H1 (cell line): ENCODE measurements around the gene RBM42. TPM values are rescaled to one million over a fixed set of nuclear protein-coding genes. Genes with fewer than 3 reads are reported as not detected.
"Not testable (repeated sequence)": the region's sequence is repeated elsewhere in the genome, so short reads cannot be mapped to it uniquely, and the experiment has no call there.

Experiments used
- CTCF ChIA-PET: fragments of 300-600 bp; sonication (Branson Sonifier 250); formaldehyde crosslinking; loops from one replicate; lab custom pipeline; 2021; ENCODE audit not compliant: partially characterized antibody; lab: Charles Lee
- POLR2A ChIA-PET: fragments of 300-600 bp; sonication (Branson Sonifier 250); formaldehyde crosslinking; loops from one replicate; lab custom pipeline; 2021; ENCODE audit warnings: inconsistent platforms; ENCODE audit not compliant: partially characterized antibody; lab: Charles Lee
- DNase-seq, 2 experiments: peaks; one replicate each; pipeline versions ENCODE4 v3.0.0 to v3.0.0-alpha.2; 2010 to 2022; ENCODE audit warnings: low spot score in 2 of 2, low read depth in 1 of 2, mixed read lengths in 1 of 2
- FAIRE-seq: peaks from 2 replicates; lab custom pipeline; 2011; peaks lifted over from hg19 to GRCh38; lab: Jason Lieb, UNC
- H2AFZ ChIP-seq: 2 replicates; pipeline ENCODE4 v1.8.1; 2012; ENCODE audit warnings: low read length, inconsistent platforms
- H2AK5ac ChIP-seq: 2 replicates; pipeline ENCODE4 v1.6.1; 2013; ENCODE audit warnings: low read depth, low read length
- H2BK120ac ChIP-seq: replicated peaks from 2 replicates; pipeline ENCODE3; 2013; ENCODE audit warnings: low read depth, low read length, inconsistent platforms
- H2BK12ac ChIP-seq: 2 replicates; pipeline ENCODE4 v1.6.1; 2013; ENCODE audit warnings: low read depth, low read length
- H2BK15ac ChIP-seq: 2 replicates; pipeline ENCODE4 v1.6.1; 2013; ENCODE audit warnings: low read length
- H2BK20ac ChIP-seq: 2 replicates; pipeline ENCODE4 v1.6.1; 2013; ENCODE audit warnings: low read length
- H2BK5ac ChIP-seq: 2 replicates; pipeline ENCODE4 v1.6.1; 2013; ENCODE audit warnings: low read depth, low read length
- H3K14ac ChIP-seq: 2 replicates; pipeline ENCODE4 v1.6.1; 2013; ENCODE audit warnings: inconsistent platforms; ENCODE audit not compliant: insufficient read length
- H3K18ac ChIP-seq: 2 replicates; pipeline ENCODE4 v1.6.1; 2013; ENCODE audit warnings: low read length; ENCODE audit errors: extremely low read depth
- H3K23ac ChIP-seq: 2 replicates; pipeline ENCODE4 v1.6.1; 2013; ENCODE audit warnings: inconsistent platforms; ENCODE audit not compliant: insufficient read length
- H3K23me2 ChIP-seq: 2 replicates; pipeline ENCODE4 v1.6.1; 2013; ENCODE audit warnings: low read depth, low read length
- H3K27ac ChIP-seq: 2 replicates; pipeline ENCODE4 v1.6.1; 2011; ENCODE audit warnings: low read depth, low read length, inconsistent platforms
- H3K27me3 ChIP-seq, 4 experiments: replicated peaks in 1 of 4; 1 replicate in 1 of 4; 2 replicates in 3 of 4; pipeline versions ENCODE4 v1.6.1 to v1.8.1; 2011 to 2013; ENCODE audit warnings: low read length in 3 of 4, mild to moderate bottlenecking in 3 of 4, inconsistent platforms in 2 of 4, mixed read lengths in 2 of 4, moderate library complexity in 1 of 4; ENCODE audit not compliant: control insufficient read depth in 3 of 4, insufficient read depth in 3 of 4; ENCODE audit errors: extremely low read depth in 1 of 4
- H3K36me3 ChIP-seq, 4 experiments: 2 replicates each; pipeline versions ENCODE4 v1.6.1 to v1.8.1; 2011 to 2013; ENCODE audit warnings: mild to moderate bottlenecking in 4 of 4, low read length in 3 of 4, moderate library complexity in 2 of 4, control low read depth in 1 of 4, inconsistent platforms in 1 of 4; ENCODE audit not compliant: insufficient read depth in 4 of 4, control insufficient read depth in 2 of 4
- H3K4ac ChIP-seq: replicated peaks from 2 replicates; pipeline ENCODE3; 2013; ENCODE audit warnings: low read length, low read depth, mixed read lengths, inconsistent platforms; ENCODE audit not compliant: insufficient read length
- H3K4me1 ChIP-seq, 4 experiments: replicated peaks in 1 of 4; 1 replicate in 1 of 4; 2 replicates in 3 of 4; pipeline versions ENCODE4 v1.6.1 to v1.8.1; 2011 to 2013; ENCODE audit warnings: low read length in 3 of 4, inconsistent platforms in 2 of 4, mixed read lengths in 1 of 4; ENCODE audit not compliant: insufficient read depth in 4 of 4, control insufficient read depth in 3 of 4
- H3K4me2 ChIP-seq, 2 experiments: 2 replicates each; pipeline versions ENCODE4 v1.6.1 to v1.8.1; 2011 to 2013; ENCODE audit warnings: low read depth in 2 of 2, low read length in 2 of 2, control low read depth in 1 of 2, inconsistent platforms in 1 of 2, mild to moderate bottlenecking in 1 of 2; ENCODE audit not compliant: insufficient read depth in 1 of 2
- H3K4me3 ChIP-seq, 4 experiments: fragments of 200-600, 300-600 bp in 1 of 4; sonication (generic), shearing (Covaris generic), sonication (Bioruptor Twin) in 1 of 4; 2 replicates each; pipeline versions ENCODE4 v1.5.1 to v1.8.1; 2011 to 2016; ENCODE audit warnings: low read length in 4 of 4, low read depth in 3 of 4, control low read depth in 2 of 4, inconsistent platforms in 2 of 4, mild to moderate bottlenecking in 2 of 4, mixed read lengths in 1 of 4, moderate library complexity in 1 of 4; ENCODE audit not compliant: insufficient read depth in 2 of 4; ENCODE audit errors: extremely low read depth in 1 of 4
- H3K56ac ChIP-seq: replicated peaks from 2 replicates; pipeline ENCODE3; 2013; ENCODE audit warnings: low read depth, mild to moderate bottlenecking, mixed read lengths, low read length, inconsistent platforms; ENCODE audit not compliant: insufficient read length
- H3K79me1 ChIP-seq: 2 replicates; pipeline ENCODE4 v1.6.1; 2013; ENCODE audit warnings: low read depth, low read length, control low read depth
- H3K79me2 ChIP-seq, 2 experiments: 2 replicates each; pipeline versions ENCODE4 v1.6.1 to v1.8.1; 2012 to 2013; ENCODE audit warnings: low read length in 2 of 2, mild to moderate bottlenecking in 2 of 2, inconsistent platforms in 1 of 2; ENCODE audit not compliant: insufficient read depth in 2 of 2, control insufficient read depth in 1 of 2
- H3K9ac ChIP-seq, 4 experiments: replicated peaks in 1 of 4; 1 replicate in 1 of 4; 2 replicates in 3 of 4; pipeline versions ENCODE4 v1.6.1 to v1.8.1; 2011 to 2013; ENCODE audit warnings: low read depth in 3 of 4, low read length in 3 of 4, control low read depth in 2 of 4, mild to moderate bottlenecking in 2 of 4, moderate library complexity in 2 of 4, inconsistent platforms in 1 of 4; ENCODE audit errors: extremely low read depth in 1 of 4
- H3K9me3 ChIP-seq, 2 experiments: 2 replicates each; pipeline versions ENCODE4 v1.6.1 to v1.8.1; 2012 to 2013; ENCODE audit warnings: mild to moderate bottlenecking in 2 of 2, moderate library complexity in 2 of 2, control low read depth in 1 of 2, inconsistent platforms in 1 of 2, low read depth in 1 of 2, low read length in 1 of 2, mixed read lengths in 1 of 2; ENCODE audit not compliant: insufficient read depth in 2 of 2
- H4K20me1 ChIP-seq, 2 experiments: replicated peaks in 1 of 2; 2 replicates each; pipeline versions ENCODE3 to v1.8.1; 2011 to 2013; ENCODE audit warnings: inconsistent platforms in 2 of 2, low read length in 2 of 2, mild to moderate bottlenecking in 1 of 2; ENCODE audit not compliant: insufficient read depth in 2 of 2, control insufficient read depth in 1 of 2
- H4K5ac ChIP-seq: 2 replicates; pipeline ENCODE4 v1.6.1; 2013; ENCODE audit warnings: low read length, low read depth, mixed read lengths, inconsistent platforms; ENCODE audit not compliant: insufficient read length
- H4K8ac ChIP-seq: 2 replicates; pipeline ENCODE4 v1.8.0; 2013; ENCODE audit warnings: mild to moderate bottlenecking, moderate library complexity, low read length, inconsistent platforms; ENCODE audit not compliant: insufficient read depth; ENCODE audit errors: extremely low read depth
- H4K91ac ChIP-seq: replicated peaks from 2 replicates; pipeline ENCODE3; 2013; ENCODE audit warnings: low read length, mixed read lengths, inconsistent platforms; ENCODE audit not compliant: insufficient read length
- WGBS, 2 experiments: shearing (Covaris generic) in 1 of 2; methylation state at CpG; one replicate each; pipeline versions ENCODE4 v1.1.6 to v1.1.7; 2013 to 2015; ENCODE audit warnings: low lambda C conversion rate in 2 of 2, mixed read lengths in 2 of 2, inconsistent platforms in 1 of 2, low coverage in 1 of 2, missing lambda C conversion rate in 1 of 2; ENCODE audit not compliant: insufficient replicate concordance in 2 of 2, insufficient coverage in 1 of 2, insufficient read length in 1 of 2; ENCODE audit errors: extremely low coverage in 1 of 2, missing lambda C conversion rate in 1 of 2; 5-methylcytosine and 5-hydroxymethylcytosine counted together
- polyA plus RNA-seq, 7 experiments: library from polyadenylated mRNA; depleted of rRNA in 3 of 7; stranded (reverse) in 5 of 7; unstranded in 2 of 7; fragments of >200 nt in 5 of 7; fragments of 200-250 nt in 2 of 7; gene quantifications; 1 replicate in 5 of 7; 2 replicates in 1 of 7; 4 replicates in 1 of 7; pipeline versions ENCODE4 v1.2.1 to v1.2.3, GENCODE V29; 2011 to 2013; ENCODE audit warnings: missing spikeins in 2 of 7, mixed read lengths in 2 of 7
- total RNA-seq: library from RNA; stranded (reverse); fragmentation: NEBNext Ultra II Directional; extraction: Animal tissue kit (Norgen Biotek cat#: 25700); gene quantifications from 2 replicates; pipeline ENCODE4 v1.2.1, GENCODE V29; 2021

Gene RBM42
- total and polyA plus RNA-seq, 2 of the 8 experiments (the other 6 are each of a cell fraction or from before 2014, with no cell fraction given) = 59.8 to 80.8 TPM

- WGBS, 2 experiments = 70% methylated on average over 3 of the region's 3 CpGs; no CpG with 5 or more reads in 1 of the 2 experiments
- not testable (repeated sequence) for H4K5ac ChIP-seq, H3K4me3 ChIP-seq, H2BK5ac ChIP-seq, H3K79me1 ChIP-seq, H2AFZ ChIP-seq, H3K79me2 ChIP-seq, H3K23ac ChIP-seq, H2BK120ac ChIP-seq, H2BK12ac ChIP-seq, H3K14ac ChIP-seq, H3K56ac ChIP-seq, H3K23me2 ChIP-seq, H3K18ac ChIP-seq, H4K91ac ChIP-seq, H3K36me3 ChIP-seq, H3K4ac ChIP-seq, H3K9me3 ChIP-seq, H3K4me1 ChIP-seq, DNase-seq, H4K8ac ChIP-seq, H3K9ac ChIP-seq, H4K20me1 ChIP-seq, FAIRE-seq, H2AK5ac ChIP-seq, H3K27ac ChIP-seq, H3K27me3 ChIP-seq, H2BK20ac ChIP-seq, H2BK15ac ChIP-seq, H3K4me2 ChIP-seq
- ChIA-PET CTCF (interaction anchor here (1.3 to 10.2 kb wide), 3 partner anchors 11 to 98 kb away, joined by 4 to 90 read pairs (median 4); no protein-coding TSS in a partner anchor), POLR2A (interaction anchor here (1.5 kb wide), 1 partner anchor 11 kb away, joined by 6 read pairs; no protein-coding TSS in a partner anchor)
Observed at GRCh38 chr19:35595026-35595425, 33.8 kb upstream of the RBM42 start.
